CD4-positive, alpha-beta T cell treated with Interleukin-15 for 1 hour (primary cell): ENCODE results near the gene TRIM23.
A peak's percentile ranks its signal among the peaks of the same experiment; 100 is the strongest.

ENCODE experiments used
- DNase-seq: peaks from one replicate; pipeline ENCODE4 v3.0.0-alpha.2; 2020

TRIM23 gene

DNA sequence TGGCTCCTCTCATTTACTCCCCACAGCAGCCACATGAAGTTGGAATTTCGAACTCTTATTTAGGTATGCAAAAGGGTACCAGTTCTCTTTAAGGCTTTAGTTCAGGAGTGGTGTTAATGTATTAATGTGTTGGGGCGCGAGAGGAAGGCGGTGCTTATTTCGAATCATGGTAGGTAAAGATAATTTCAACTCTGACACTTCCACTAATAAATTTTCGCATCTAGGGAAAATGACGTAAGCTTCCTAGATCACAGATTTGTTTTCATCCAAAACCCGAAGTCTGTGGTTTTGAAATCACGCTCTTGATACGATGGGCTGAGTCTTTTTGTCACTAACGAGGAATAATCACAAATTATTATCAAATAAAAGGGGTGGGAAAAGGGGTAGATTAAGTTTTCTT is 60.4 kb downstream of the TRIM23 start:
- DNase-seq, result no peak

DNA sequence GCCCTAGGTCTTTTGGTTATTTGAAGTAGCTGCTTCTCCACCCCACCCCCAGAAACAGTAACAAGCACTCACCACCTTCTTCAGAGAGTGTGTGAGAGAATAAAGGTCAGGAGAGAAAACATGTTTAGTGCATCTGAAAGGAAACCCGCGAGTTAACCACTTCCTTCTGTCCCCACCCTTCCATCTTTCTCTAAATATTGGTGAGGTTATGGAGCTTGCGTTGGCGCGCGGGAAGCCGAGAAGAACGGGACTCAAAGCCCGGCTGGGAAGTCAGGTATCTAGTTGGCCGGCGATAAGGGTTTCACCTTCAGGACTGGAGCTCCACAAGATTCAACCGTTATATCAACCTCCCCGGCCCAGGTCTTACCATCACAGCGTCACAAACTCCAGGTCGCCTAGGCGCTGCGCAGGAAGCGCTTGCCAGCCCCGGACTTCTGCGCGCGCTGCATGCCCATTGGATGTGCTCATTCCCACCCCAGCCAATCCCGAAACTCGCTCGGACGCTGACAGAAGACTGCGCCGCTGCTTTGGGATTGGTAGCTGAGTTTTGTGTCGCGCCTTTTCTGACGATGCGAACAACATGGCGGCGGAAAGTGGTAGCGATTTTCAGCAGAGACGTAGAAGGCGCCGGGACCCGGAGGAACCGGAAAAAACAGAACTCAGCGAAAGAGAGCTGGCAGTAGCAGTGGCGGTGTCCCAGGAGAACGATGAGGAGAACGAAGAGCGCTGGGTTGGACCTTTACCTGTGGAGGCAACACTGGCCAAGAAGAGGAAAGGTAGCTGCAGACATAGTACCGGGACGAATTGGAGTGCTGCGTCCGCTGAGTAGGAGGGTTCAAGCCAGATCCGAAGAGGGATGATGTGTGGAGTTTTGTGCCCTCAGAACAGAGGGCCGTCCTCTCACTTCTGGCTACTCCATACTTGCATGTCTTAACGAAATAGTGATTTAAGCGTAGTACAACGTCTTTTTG is 61.1 kb downstream of the TRIM23 start, which contains the start of the genes CENPK and PPWD1:
Gene CENPK (minus strand): TSS at position 438 of the 971 bp plus-strand sequence. CDS start 8,261 bp downstream, outside the sequence.
Gene PPWD1 (plus strand): TSS at position 566 of the 971 bp plus-strand sequence. CDS start 15 bp downstream, at position 581.
- DNase-seq, result peak; percentile 94

DNA sequence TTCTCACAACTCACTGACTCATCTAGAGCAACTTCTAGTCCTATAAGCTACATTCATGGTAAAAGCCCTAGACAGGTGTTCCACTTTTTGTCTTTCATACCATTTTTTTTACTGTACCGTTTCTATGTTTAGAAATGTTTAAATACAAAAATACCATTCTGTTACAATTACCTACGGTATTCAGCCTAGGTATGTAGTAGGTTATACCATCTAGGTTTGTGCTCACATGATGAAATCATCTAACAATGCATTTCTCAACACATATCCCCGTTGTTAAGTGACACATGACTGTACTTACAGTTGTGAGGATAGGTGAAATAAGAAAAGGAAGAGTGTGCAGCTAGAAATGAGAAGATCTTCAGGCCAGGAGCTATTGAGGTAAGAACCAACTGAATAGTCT is 67.4 kb downstream of the TRIM23 start:
- DNase-seq, result no peak

DNA sequence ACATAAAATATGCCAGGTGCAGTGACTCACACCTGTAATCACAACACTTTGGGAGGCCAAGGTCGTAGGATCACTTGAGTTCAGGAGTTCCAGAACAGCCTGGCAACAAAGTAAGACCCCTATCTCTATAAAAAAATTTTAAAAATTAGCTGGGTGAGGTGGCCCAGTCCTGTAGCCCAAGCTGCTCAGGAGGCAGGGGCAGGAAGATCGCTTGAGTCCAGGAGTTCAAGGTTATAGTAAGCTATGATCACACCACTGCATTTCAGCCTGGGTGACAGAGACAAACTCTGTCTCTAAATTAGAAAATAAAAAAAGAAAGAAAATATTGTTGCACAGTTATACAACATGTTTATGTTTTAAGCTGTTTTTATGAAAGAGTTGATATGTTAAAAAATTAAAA is 68.0 kb downstream of the TRIM23 start:
- DNase-seq, result no peak

DNA sequence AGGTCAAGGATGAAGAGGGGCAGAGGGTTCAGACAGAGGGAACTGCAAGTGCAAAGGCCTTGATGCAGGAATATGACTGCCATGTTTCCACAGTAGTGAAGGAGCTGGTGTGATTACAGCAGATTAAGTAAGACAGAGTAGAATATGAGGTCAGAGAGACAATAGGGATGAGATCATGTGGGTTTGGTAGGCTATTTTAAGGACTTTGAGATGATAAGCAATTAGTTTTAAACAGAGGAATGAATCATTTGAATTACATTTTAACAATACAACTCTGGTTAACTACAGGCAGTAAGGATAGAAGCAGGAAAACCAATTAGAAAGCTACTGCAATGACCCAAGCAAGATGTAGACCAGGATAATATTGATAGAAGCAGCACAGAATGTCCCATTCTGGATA is 68.8 kb downstream of the TRIM23 start:
- DNase-seq, result no peak

DNA sequence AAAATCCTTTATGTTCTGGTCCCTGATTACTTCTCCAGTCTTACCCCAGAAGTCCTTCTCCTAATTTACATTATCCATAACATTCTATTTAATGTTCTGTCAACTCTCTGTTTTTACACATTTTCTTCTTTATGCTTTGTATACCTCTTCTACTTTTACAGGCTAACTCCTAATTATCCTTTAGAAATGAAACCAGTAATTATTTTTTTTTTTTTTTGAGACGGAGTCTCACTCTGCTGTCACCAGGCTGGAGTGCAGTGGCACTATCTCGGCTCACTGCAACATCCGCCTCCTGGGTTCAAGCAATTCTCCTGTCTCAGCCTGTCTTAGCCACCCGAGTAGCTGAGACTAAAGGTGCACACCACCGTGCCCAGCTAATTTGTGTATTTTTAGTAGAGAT is 70.2 kb downstream of the TRIM23 start:
- no peak for DNase-seq

DNA sequence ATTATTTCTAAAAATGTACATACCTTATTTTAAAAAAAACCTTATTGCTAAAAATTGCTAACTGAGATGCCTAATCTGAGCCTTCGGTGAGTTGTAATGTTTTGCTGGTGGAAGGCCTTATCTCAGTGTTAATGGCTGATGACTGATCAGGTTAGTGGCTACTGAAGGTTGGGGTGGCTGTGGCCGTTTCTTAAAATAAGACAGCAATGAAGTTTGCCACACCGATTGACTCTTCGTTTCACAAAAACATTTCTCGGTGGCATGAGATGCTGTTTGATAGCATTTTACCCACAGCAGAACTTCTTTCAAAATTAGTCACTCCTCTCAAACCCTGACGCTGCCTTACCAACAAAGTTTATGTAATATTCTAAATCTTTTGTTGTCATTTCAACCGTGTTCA is 75.9 kb downstream of the TRIM23 start:
- no peak for DNase-seq

DNA sequence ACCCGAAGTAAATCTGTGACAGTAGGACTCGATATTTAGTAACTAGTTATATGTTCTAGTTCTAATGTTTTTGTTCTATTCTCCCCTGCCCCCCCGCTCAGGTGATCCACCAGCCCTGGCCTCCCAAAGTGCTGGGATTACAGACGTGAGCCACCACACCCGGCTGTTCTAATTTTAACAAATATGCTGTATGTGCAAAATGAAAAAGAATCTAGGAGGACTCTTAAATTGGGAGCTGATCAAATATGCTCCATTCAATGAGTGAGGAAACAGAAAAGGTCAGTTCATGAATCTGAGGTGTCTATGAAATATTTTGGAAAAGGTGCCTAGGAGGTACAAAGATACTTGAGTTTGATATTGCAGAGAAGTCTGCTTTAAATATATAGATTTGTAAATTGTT is 78.0 kb downstream of the TRIM23 start:
- no peak for DNase-seq

DNA sequence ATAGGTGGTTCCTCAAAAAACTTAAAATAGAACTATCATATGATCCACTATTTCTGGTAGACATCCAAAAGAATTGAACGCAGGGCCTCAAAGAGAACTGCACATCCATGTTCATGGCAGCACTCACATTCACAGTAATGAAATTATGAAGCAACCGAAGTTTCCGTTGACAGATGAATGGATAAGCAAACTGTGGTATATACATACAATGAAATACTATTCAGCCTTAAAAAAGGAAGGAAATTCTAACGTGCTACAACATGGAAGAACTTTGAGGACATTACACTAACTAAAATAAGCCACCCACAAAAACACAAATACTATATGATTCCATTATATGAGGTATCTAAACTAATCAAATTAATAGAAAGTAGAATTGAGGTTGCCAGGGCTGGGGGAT is 79.7 kb downstream of the TRIM23 start:
- no peak for DNase-seq

DNA sequence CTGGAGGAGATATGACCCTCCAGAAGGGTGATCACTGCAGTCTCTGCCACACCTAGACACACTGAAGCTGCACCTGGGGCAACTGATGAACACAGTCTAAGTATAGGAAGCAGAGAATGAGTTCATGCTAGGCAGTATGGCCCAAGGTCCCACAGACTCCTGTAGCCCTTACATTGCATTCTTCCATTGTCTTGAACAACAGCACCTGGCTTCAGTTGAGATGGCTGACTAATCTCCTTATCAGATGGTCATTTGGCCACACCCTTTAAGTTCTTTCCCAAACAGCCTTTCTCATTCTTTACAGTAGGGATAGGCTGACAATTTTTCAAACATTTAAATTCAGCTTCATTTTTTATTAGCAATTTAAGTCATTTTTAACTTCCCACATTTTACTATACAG is 84.3 kb downstream of the TRIM23 start:
- no peak for DNase-seq
